IMR-90 (cell line): ENCODE measurements around the gene POLR1A. TPM values are rescaled to one million over a fixed set of nuclear protein-coding genes. Genes with fewer than 3 reads are reported as not detected.

Experiments
- ATAC-seq: fragments of 200-7000 bp; cut with Tn5 transposase; 2 replicates; pipeline ENCODE4 v1.9.1; 2020; ENCODE audit warnings: low read depth, mild to moderate bottlenecking, moderate library complexity
- BruUV-seq: library from RNA; stranded (reverse); fragments of 400-500 nt; replicated peaks from 2 replicates; lab custom pipeline; 2021; lab: Mats Ljungman, UMichigan
- CTCF ChIA-PET: fragments of 300-600 bp; formaldehyde crosslinking; extraction: SDS; loops from one replicate; lab custom pipeline; 2021; ENCODE audit warnings: antibody characterized with exemption; lab: Yijun Ruan, JAX
- POLR2A ChIA-PET: fragments of 300-600 bp; sonication (Branson Sonifier 250); formaldehyde crosslinking; loops from one replicate; lab custom pipeline; 2022; ENCODE audit warnings: antibody characterized with exemption; ENCODE audit not compliant: unreplicated experiment; lab: Charles Lee
- DNase-seq: peaks from one replicate; pipeline ENCODE4 v3.0.0; 2013
- H2AFZ ChIP-seq: replicated peaks from 2 replicates; pipeline ENCODE3; 2013; ENCODE audit warnings: low read length, mild to moderate bottlenecking; ENCODE audit not compliant: poor library complexity
- H2AK5ac ChIP-seq: 2 replicates; pipeline ENCODE4 v1.6.1; 2013; ENCODE audit warnings: low read depth, low read length, inconsistent platforms
- H2AK9ac ChIP-seq: replicated peaks from 2 replicates; pipeline ENCODE3; 2013; ENCODE audit warnings: mild to moderate bottlenecking, low read depth, low read length, moderate library complexity; ENCODE audit not compliant: poor library complexity
- H2BK120ac ChIP-seq: 2 replicates; pipeline ENCODE4 v1.6.1; 2013; ENCODE audit warnings: low read depth, low read length, inconsistent platforms
- H2BK15ac ChIP-seq: 3 replicates; pipeline ENCODE4 v1.6.1; 2013; ENCODE audit warnings: low read depth, low read length, inconsistent platforms
- H2BK20ac ChIP-seq: 2 replicates; pipeline ENCODE4 v1.6.1; 2013; ENCODE audit warnings: low read depth, mild to moderate bottlenecking, inconsistent platforms, low read length, moderate library complexity
- H2BK5ac ChIP-seq: 2 replicates; pipeline ENCODE4 v1.6.1; 2013; ENCODE audit warnings: mild to moderate bottlenecking, low read depth, low read length, inconsistent platforms; ENCODE audit not compliant: poor library complexity, severe bottlenecking
- H3K14ac ChIP-seq: replicated peaks from 2 replicates; pipeline ENCODE4 v1.6.1; 2013; ENCODE audit warnings: low read depth, low read length, inconsistent platforms
- H3K18ac ChIP-seq: 2 replicates; pipeline ENCODE4 v1.6.1; 2013; ENCODE audit warnings: low read depth, low read length, control low read depth
- H3K23ac ChIP-seq: 2 replicates; pipeline ENCODE4 v1.6.1; 2013; ENCODE audit warnings: low read depth, low read length, inconsistent platforms
- H3K27ac ChIP-seq: 2 replicates; pipeline ENCODE4 v1.5.1; 2013; ENCODE audit warnings: mild to moderate bottlenecking, control low read depth, low read length; ENCODE audit not compliant: insufficient read depth
- H3K27me3 ChIP-seq: 2 replicates; pipeline ENCODE4 v1.6.1; 2013; ENCODE audit warnings: low read length; ENCODE audit not compliant: control insufficient read depth, insufficient read depth
- H3K36me3 ChIP-seq: 2 replicates; pipeline ENCODE4 v1.6.1; 2013; ENCODE audit warnings: low read length, mixed read lengths; ENCODE audit not compliant: control insufficient read depth, insufficient read depth
- H3K4ac ChIP-seq: 2 replicates; pipeline ENCODE4 v1.6.1; 2013; ENCODE audit warnings: low read depth, low read length, inconsistent platforms
- H3K4me1 ChIP-seq: 2 replicates; pipeline ENCODE4 v1.6.1; 2013; ENCODE audit warnings: low read length, mixed read lengths; ENCODE audit not compliant: control insufficient read depth, insufficient read depth
- H3K4me2 ChIP-seq: 2 replicates; pipeline ENCODE4 v1.6.1; 2013; ENCODE audit warnings: low read depth, mild to moderate bottlenecking, control low read depth, low read length, moderate library complexity
- H3K4me3 ChIP-seq: 2 replicates; pipeline ENCODE4 v1.5.1; 2013; ENCODE audit warnings: low read depth, mild to moderate bottlenecking, control low read depth, low read length, moderate library complexity; ENCODE audit not compliant: insufficient read depth
- H3K56ac ChIP-seq: 2 replicates; pipeline ENCODE4 v1.6.1; 2013; ENCODE audit warnings: low read length, inconsistent platforms; ENCODE audit not compliant: insufficient read depth; ENCODE audit errors: extremely low read depth
- H3K79me1 ChIP-seq, 2 experiments: 2 replicates each; pipeline ENCODE4 v1.6.1; 2013; ENCODE audit warnings: low read length in 2 of 2, inconsistent platforms in 1 of 2, low read depth in 1 of 2
- H3K9ac ChIP-seq: 2 replicates; pipeline ENCODE4 v1.6.1; 2013; ENCODE audit warnings: low read depth, low read length, control low read depth
- H3K9me1 ChIP-seq: 2 replicates; pipeline ENCODE4 v1.6.1; 2013; ENCODE audit warnings: low read length, inconsistent platforms; ENCODE audit not compliant: insufficient read depth
- H3K9me3 ChIP-seq: 2 replicates; pipeline ENCODE4 v1.6.1; 2013; ENCODE audit warnings: low read length; ENCODE audit not compliant: control insufficient read depth, insufficient read depth
- H4K20me1 ChIP-seq: 2 replicates; pipeline ENCODE4 v1.6.1; 2013; ENCODE audit warnings: low read length, inconsistent platforms; ENCODE audit not compliant: insufficient read depth
- H4K5ac ChIP-seq: 2 replicates; pipeline ENCODE4 v1.6.1; 2013; ENCODE audit warnings: mild to moderate bottlenecking, low read depth, low read length, control low read depth
- H4K8ac ChIP-seq, 2 experiments: 2 replicates each; pipeline ENCODE4 v1.6.1; 2013; ENCODE audit warnings: low read depth in 2 of 2, low read length in 2 of 2, control low read depth in 1 of 2, inconsistent platforms in 1 of 2
- H4K91ac ChIP-seq: 2 replicates; pipeline ENCODE4 v1.6.1; 2013; ENCODE audit warnings: low read depth, low read length, inconsistent platforms; ENCODE audit not compliant: insufficient read depth
- BHLHE40 ChIP-seq: fragments of 150-350 bp; IDR thresholded peaks from 2 replicates; pipeline ENCODE4 v1.6.1; 2016; ENCODE audit warnings: mild to moderate bottlenecking, low read depth, low read length
- CEBPB ChIP-seq: IDR thresholded peaks from 2 replicates; pipeline ENCODE4 v1.6.1; 2012; ENCODE audit warnings: low read depth, low read length, improper control_type of control experiment
- CHD1 ChIP-seq: IDR thresholded peaks from 2 replicates; pipeline ENCODE4 v1.6.1; 2012; ENCODE audit warnings: low read depth, low read length, improper control_type of control experiment
- CTCF ChIP-seq: conservative IDR thresholded peaks from 2 replicates; pipeline ENCODE4 v1.5.1; 2012; ENCODE audit warnings: mild to moderate bottlenecking, low read depth, low read length, improper control_type of control experiment
- ELK1 ChIP-seq: fragments of 150-350 bp; IDR thresholded peaks from 2 replicates; pipeline ENCODE4 v1.6.1; 2016; ENCODE audit warnings: low read depth, mild to moderate bottlenecking, low read length, moderate library complexity, borderline replicate concordance
- FOS ChIP-seq: fragments of 150-350 bp; IDR thresholded peaks from 2 replicates; pipeline ENCODE4 v1.6.1; 2016; ENCODE audit warnings: low read depth, low read length
- MAFK ChIP-seq: IDR thresholded peaks from 2 replicates; pipeline ENCODE4 v1.6.1; 2012; ENCODE audit warnings: low read depth, low read length, improper control_type of control experiment
- MAZ ChIP-seq: IDR thresholded peaks from 2 replicates; pipeline ENCODE4 v1.6.1; 2012; ENCODE audit warnings: low read depth, mild to moderate bottlenecking, low read length, improper control_type of control experiment, moderate library complexity, borderline replicate concordance
- MXI1 ChIP-seq: IDR thresholded peaks from 2 replicates; pipeline ENCODE4 v1.6.1; 2012; ENCODE audit warnings: low read depth, mild to moderate bottlenecking, low read length, moderate library complexity, borderline replicate concordance
- NFE2L2 ChIP-seq: fragments of 150-350 bp; IDR thresholded peaks from 2 replicates; pipeline ENCODE4 v1.6.1; 2016; ENCODE audit warnings: low read depth, mild to moderate bottlenecking, low read length
- POLR2A ChIP-seq: IDR thresholded peaks from 2 replicates; pipeline ENCODE4 v1.6.1; 2012; ENCODE audit warnings: mild to moderate bottlenecking, low read depth, low read length
- RAD21 ChIP-seq: IDR thresholded peaks from 2 replicates; pipeline ENCODE4 v1.6.1; 2012; ENCODE audit warnings: low read length, improper control_type of control experiment
- RCOR1 ChIP-seq: IDR thresholded peaks from 2 replicates; pipeline ENCODE4 v1.6.1; 2012; ENCODE audit warnings: mild to moderate bottlenecking, low read length, improper control_type of control experiment; ENCODE audit not compliant: insufficient replicate concordance
- RFX5 ChIP-seq: IDR thresholded peaks from 2 replicates; pipeline ENCODE4 v1.8.0; 2012; ENCODE audit warnings: low read depth, mild to moderate bottlenecking, low read length, moderate library complexity
- SMC3 ChIP-seq: fragments of 150-350 bp; IDR thresholded peaks from 2 replicates; pipeline ENCODE4 v1.6.1; 2016; ENCODE audit warnings: low read depth, mild to moderate bottlenecking, antibody characterized with exemption, low read length, moderate library complexity
- USF2 ChIP-seq: fragments of 150-350 bp; IDR thresholded peaks from 2 replicates; pipeline ENCODE4 v1.6.1; 2017; ENCODE audit warnings: mild to moderate bottlenecking, antibody characterized with exemption, low read length, low read depth
- WGBS, 2 experiments: methylation state at CpG; one replicate each; pipeline versions ENCODE4 v1.1.5 to v1.1.7; 2013; ENCODE audit warnings: missing lambda C conversion rate in 2 of 2; ENCODE audit not compliant: insufficient read length in 1 of 2; ENCODE audit errors: extremely low coverage in 2 of 2; 5-methylcytosine and 5-hydroxymethylcytosine counted together
- dilution Hi-C: fragments of 300-500 bp; cut with HindIII; formaldehyde crosslinking; loops from one replicate; pipeline ENCODE4 v1.14.3; 2018; ENCODE audit warnings: low sequenced_read_pairs; ENCODE audit not compliant: unreplicated experiment
- in situ Hi-C: fragments of 300-500 bp; cut with MboI; formaldehyde crosslinking; loops from 3 replicates; pipeline ENCODE4 v1.14.3; 2019; ENCODE audit warnings: low sequenced_read_pairs, inconsistent platforms, mixed read lengths
- intact Hi-C: fragments of 100-400 bp; cut with micrococcal nuclease; formaldehyde crosslinking; loops from 2 replicates; pipeline ENCODE4 v1.10.0; 2022
- polyA plus RNA-seq, 3 experiments: library from polyadenylated mRNA; depleted of rRNA; stranded (reverse); fragments of >200 nt; gene quantifications; 2 replicates each; pipeline ENCODE4 v1.2.3, GENCODE V29; 2012; ENCODE audit warnings: low replicate concordance in 1 of 3
- total RNA-seq: library from RNA; depleted of rRNA; stranded (reverse); fragments of >200 nt; gene quantifications from 2 replicates; pipeline ENCODE4 v1.2.3, GENCODE V29; 2012

POLR1A gene
- total and polyA plus RNA-seq, 2 of the 4 experiments (the other 2 are of a cell fraction) = 7.6 to 27.4 TPM

- intact Hi-C loops (no loop called here), in situ Hi-C loops (no loop called here), dilution Hi-C loops (no loop called here)
- TF ChIP-seq CEBPB (no peak), USF2 (no peak), BHLHE40 (no peak), POLR2A (no peak), SMC3 (no peak), ELK1 (no peak), MAZ (no peak), RAD21 (no peak), MAFK (no peak), MXI1 (no peak), NFE2L2 (no peak), RFX5 (no peak), CTCF (no peak), FOS (no peak), RCOR1 (no peak), CHD1 (no peak)
- H3K9me3 ChIP-seq = peaks cover 16% of the 10 kb centered on the region
- no peaks in the 10 kb centered on the region for H3K9me1 ChIP-seq
- no peaks in the 10 kb centered on the region for H3K36me3 ChIP-seq
- H3K4me1 ChIP-seq = no peaks in the 10 kb centered on the region
- H3K23ac ChIP-seq = no peak overlapping the region
- no peak overlapping the region for H3K9ac ChIP-seq
- H2AK9ac ChIP-seq = no peak overlapping the region
- no peak for ATAC-seq
- no peak overlapping the region for H4K8ac ChIP-seq
- H2BK120ac ChIP-seq = no peak overlapping the region
- no peak overlapping the region for H3K18ac ChIP-seq
- no peak overlapping the region for H3K14ac ChIP-seq
- no peak overlapping the region for H4K91ac ChIP-seq
- H2AFZ ChIP-seq = no peak overlapping the region
- H3K4me2 ChIP-seq = no peak overlapping the region
- no peak overlapping the region for H3K4me3 ChIP-seq
- 40% methylated on average over 3 of the region's 9 CpGs; no CpG with 5 or more reads in 1 of the 2 experiments for WGBS, 2 experiments
- CTCF ChIA-PET = interaction anchor here (0.7 kb wide), 1 partner anchor 18 kb away, joined by 3 read pairs; no protein-coding TSS in a partner anchor
- H2BK15ac ChIP-seq = no peak overlapping the region
- DNase-seq = no peak
- no peak overlapping the region for H2BK5ac ChIP-seq
- POLR2A ChIA-PET = no interaction called here
- no peak overlapping the region for H2AK5ac ChIP-seq
- H3K79me1 ChIP-seq = no peaks in the 10 kb centered on the region
- H4K20me1 ChIP-seq = no peaks in the 10 kb centered on the region
- H3K27ac ChIP-seq = no peak overlapping the region
- no peak overlapping the region for H3K56ac ChIP-seq
- no peak overlapping the region for H2BK20ac ChIP-seq
- H4K5ac ChIP-seq = no peak overlapping the region
- H3K27me3 ChIP-seq = no peaks in the 10 kb centered on the region
- no peak overlapping the region for H3K4ac ChIP-seq
- BruUV-seq = no TSS peak
These were observed 93.5 kb downstream of the POLR1A start for GRCh38 chr2:86012007-86012712.
